ENCODE results near the gene ENPP6.

GRCh38 chr4:184145596-184145995, 72.1 kb downstream of the ENPP6 start:
- no peak for TF ChIP-seq CREB1 (CRISPR knock-in tag; IDR thresholded peaks at IDR 0.05; ENCODE audit: low read depth)
- no peak for TF ChIP-seq ETS1 (IDR thresholded peaks at IDR 0.05)
- no peak for TF ChIP-seq CTCF (conservative IDR thresholded peaks at IDR 0.05; ENCODE audit: low read depth in 2 of 2)
- TF ChIP-seq JUNB (IDR thresholded peaks at IDR 0.05; ENCODE audit: unreplicated experiment): no peak
- TF ChIP-seq POLR2AphosphoS5 (IDR thresholded peaks at IDR 0.05; ENCODE audit: low read depth): no peak
- no peak for TF ChIP-seq EZH2phosphoT487 (IDR thresholded peaks at IDR 0.05; ENCODE audit: unreplicated experiment)
- no peak for TF ChIP-seq REST (IDR thresholded peaks at IDR 0.05; ENCODE audit: unreplicated experiment)
- no peak for TF ChIP-seq EZH2 (IDR thresholded peaks at IDR 0.05; ENCODE audit: low read depth, unreplicated experiment)
- no peak for TF ChIP-seq NANOG (IDR thresholded peaks at IDR 0.05; ENCODE audit: borderline replicate concordance)
- no peak for TF ChIP-seq STAT1 (IDR thresholded peaks at IDR 0.05; ENCODE audit: unreplicated experiment)
- TF ChIP-seq ZNF462 (CRISPR knock-in tag; IDR thresholded peaks at IDR 0.05): no peak
- TF ChIP-seq ZNF114 (CRISPR knock-in tag; IDR thresholded peaks at IDR 0.05): no peak
